Fibroblast of skin of right quadriceps (primary cell): ENCODE measurements around the gene TGM4.
"Not testable (repeated sequence)": the region's sequence is repeated elsewhere in the genome, so short reads cannot be mapped to it uniquely, and the experiment has no call there.

Source experiments
- DNase-seq: peaks from one replicate; pipeline ENCODE4 v3.0.0-alpha.2; 2013

TGM4 gene

DNA sequence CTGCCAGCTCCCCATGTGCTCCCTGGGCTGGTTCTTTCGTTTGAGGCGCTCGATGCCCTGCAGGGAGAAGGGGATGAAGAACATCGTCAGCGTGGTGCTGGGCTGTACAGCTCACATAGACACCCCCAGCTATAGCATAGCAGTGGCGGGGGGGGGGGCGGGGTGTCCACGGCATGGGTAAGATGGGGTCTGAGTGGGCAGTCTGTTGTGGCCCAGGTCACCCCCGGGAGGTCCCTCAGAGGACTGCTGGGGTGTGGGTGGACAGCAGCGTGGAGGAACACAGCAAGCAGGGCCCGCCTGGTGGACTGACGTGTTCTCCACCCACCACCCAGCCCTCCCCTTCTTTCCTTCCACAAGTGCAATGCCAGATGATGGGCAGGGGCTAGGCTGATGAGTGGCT lies 43.7 kb downstream of the TGM4 start:
- no peak for DNase-seq

DNA sequence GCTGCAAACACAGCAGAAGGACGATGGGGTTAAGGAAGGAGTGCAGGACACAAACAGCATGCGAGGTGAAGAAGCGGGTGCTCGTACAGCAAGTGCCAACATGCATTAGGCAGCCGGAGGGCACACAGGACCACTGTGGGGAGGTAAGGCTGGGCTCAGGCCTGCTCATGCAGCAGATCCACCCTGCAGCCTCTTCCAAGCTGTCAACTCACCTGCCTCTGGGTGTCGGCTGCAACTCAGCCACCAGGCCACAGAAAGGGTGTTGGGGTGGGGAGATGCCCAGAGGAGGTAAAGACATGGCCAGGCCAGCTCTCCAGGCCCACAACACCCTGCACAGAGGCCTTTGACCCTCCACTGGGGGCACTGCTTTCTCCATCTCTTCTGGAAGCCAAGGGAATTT lies 44.2 kb downstream of the TGM4 start:
- DNase-seq = no peak

DNA sequence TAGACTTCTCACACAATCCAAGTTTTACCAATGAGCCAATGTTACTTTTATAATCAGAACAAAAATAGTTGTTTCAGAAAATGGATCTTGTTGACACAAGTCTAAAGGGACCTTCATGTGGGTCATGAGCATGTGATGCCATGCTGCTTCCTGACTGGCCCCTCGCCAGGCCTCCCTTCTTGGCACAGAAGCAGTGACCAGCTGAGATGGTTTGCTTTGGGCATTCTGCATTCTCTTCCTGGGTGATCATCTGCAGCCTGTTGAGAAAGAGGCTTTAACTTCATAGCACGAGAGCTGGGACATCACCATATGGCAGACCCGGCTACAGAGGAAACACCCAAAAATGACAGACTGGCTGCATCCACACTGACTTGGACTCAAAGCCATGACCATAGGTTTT lies 45.7 kb downstream of the TGM4 start:
- DNase-seq = no peak

DNA sequence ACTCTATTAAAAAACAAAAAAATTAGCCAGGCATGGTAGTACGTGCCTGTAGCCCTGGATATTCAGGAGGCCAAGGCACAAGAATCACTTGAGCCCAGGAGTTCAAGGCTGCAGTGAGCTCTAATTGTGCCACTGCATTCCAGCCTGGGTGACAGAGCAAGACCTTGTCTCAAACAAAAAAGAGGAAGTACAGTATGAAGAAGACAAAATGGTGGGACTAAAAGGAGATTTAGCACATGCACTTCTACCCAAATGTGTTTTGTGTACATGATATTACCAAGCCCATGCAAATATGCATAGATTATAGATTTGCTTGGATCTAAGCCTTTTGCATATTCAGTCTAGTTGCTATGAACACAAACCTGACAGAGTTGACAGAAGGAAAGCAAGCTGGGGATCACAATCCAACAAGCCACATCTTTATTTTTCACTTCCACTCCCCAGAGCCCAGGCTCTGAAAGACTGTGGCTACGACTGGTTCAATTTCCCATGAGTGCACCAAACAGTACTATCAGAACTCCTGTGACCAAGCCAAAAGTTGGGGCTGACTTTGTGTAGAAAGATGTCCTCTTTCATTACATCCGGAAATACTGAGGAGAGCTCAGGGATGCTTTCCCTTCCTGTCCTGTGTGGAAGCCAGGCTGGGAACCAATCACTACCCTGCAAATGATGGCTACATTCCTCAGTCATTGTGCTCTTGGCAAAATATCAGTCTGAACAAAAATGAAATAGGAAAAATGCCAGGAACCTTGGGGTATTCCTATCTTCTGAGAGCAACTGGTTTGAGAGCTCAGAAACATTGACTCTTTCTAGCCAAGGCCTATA lies 49.4 kb downstream of the TGM4 start:
- peak; percentile 51 for DNase-seq

DNA sequence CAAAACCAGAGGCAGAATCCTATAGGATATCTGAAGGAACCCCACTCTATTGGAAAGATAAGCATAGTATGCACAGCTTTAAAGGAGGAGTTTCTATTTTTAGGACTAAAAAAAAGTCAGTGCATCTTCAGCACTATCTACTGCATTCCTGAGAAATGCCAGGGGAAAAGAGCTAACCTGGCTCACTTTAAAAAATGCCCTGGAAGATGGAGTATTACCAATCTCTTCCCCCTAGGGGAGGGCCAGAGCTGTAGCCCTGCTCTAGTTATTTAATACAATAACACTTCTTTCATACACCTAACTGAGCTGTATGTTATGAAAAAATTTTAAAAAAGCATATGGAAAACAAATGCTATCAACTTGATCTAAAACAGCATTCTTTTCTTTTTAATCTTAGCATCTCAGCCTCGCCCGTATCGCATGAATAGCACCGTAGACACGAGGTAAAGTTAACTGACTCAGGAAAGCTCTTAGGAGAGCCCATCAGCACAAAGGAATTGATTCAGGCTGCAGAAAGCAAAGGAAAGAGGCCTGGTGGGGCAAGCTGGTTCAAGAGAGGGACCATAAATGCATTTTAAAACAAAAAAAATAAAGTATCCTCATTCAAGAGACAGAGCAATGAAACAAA lies 50.2 kb downstream of the TGM4 start:
- no peak for DNase-seq

DNA sequence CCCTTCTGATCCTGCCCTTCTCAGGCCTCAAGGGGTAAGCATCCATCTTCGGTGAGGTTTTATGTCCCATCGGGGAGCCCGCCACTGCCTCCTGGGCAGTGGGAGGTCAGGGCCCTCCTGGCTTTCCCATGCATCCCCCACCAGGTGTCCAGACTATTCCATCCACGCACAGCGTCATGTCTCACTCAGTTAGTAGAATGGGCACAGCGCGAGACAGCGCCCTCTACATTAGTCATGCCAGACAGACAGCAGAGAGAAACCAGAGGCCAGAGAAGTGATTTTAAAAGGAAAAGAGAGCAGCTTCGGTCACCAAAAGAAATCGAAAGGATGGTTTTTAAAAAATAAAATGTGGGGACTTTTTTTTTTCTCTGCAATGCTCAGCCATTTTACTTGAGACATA lies 51.8 kb downstream of the TGM4 start:
- DNase-seq = no peak

DNA sequence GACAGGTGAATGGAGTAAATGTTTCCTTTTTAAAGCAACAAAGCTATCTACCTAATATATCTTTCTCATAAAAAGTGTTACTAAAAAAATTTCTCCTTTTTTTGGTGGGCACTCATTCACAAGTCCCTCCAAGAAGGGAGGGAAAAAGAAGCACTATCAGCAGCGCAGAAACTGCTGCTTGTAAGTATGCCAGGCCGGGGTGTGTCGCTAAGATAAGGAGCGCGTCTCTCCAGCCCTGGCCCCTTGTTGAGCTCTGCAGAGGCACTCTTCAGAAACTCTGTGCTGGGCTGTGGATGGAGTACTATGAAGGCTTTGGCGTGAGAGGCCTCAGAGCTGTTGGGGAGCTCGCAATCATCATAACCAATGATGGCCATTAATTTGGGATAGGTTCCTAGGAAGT lies 52.5 kb downstream of the TGM4 start:
- DNase-seq = no peak

DNA sequence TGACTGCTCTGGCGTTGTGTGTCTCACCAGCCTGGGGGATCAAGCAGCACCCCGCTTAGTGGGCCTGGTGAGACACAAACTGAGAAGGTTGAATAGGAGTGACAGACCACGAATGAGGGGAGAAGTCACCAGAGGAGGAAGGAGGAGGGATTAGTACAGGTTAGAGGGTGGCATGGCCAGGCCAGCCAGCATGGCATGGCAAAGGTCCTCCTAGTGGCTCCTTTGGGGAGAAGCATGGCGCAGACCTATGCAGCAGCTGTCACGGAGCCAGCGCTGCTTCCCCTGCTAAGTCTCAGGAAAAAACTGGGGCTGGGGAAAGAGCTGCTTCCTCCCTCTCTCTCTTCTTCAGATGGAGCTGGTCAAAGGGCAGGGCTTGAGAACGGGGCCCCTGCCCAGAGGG lies 53.0 kb downstream of the TGM4 start:
- DNase-seq = no peak

DNA sequence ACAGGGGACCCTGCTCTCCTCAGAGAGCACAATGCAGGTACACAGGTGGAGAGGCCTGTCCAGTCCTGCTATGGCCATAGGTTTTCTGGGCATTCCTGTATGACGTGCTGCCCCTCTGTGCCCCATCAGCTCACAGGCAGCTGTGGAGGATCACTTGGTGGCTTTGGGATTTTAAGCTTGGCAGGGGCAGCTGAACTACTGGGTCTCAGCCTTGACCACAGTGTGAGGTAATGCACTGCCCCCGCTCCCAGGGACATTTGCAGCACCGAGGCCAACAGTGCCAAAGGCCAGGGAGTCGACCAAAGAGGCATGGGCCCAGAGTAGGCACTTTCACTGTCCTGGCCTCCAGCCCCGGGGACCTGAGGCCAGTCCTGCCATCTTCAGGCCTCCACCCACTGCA lies 55.4 kb downstream of the TGM4 start:
- DNase-seq = no peak

DNA sequence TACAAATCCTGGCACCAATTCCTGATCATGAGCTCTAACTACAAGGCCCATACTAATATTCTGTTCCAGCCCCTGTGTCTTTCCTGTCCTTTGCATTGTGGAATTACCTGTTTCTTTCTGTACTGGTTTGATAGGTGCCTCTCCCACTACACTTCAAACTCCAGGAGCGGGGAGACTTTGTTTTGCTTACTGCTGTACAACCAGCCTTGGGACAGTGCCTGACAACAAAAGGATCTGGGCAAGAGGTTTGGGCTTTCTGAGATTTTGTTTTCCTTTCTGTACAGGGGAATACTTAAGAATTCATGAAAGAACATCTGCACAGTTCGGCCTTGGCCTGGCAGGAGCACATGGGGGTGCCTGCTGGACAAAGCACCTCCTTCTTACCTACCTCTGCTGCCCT lies 56.5 kb downstream of the TGM4 start:
- no peak for DNase-seq

DNA sequence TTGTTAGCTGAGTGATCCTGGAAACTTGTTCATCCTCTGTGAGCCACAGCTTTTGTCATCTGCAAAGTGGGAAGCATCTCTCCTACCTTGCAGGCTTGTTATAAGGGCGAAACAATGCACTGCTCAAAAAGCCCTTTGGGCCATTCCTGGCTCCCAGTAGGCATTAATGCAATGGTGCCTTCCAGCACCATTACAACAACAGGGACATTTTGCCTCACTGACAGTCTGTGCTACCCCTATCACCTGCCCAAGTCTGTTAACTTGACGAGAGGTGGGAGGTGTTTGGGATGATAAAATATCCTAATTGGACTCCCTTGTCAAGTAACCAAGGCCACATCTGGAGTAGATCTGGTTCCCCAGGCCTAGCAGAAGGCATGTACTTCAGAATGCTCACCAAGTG lies 57.4 kb downstream of the TGM4 start:
- DNase-seq = no peak

DNA sequence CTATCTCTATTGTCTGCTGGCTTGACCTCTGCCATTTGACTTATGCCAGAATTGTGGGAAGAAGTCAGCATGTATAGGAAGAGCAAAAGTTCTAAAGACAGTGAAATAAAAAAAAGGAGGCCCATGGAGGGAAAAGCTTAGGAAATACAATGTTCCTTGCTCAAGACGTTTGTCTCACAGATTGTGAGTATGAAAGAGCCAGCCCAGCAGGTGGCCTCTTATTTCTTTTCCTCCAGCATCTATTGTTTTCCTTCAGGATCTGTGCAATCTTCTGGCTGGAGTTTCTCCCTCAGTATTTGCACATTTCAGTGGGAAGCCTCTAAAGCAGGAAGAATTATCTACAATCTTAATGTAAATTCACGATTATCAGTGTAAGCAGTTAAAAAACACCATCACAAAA lies 57.9 kb downstream of the TGM4 start:
- DNase-seq = no peak

DNA sequence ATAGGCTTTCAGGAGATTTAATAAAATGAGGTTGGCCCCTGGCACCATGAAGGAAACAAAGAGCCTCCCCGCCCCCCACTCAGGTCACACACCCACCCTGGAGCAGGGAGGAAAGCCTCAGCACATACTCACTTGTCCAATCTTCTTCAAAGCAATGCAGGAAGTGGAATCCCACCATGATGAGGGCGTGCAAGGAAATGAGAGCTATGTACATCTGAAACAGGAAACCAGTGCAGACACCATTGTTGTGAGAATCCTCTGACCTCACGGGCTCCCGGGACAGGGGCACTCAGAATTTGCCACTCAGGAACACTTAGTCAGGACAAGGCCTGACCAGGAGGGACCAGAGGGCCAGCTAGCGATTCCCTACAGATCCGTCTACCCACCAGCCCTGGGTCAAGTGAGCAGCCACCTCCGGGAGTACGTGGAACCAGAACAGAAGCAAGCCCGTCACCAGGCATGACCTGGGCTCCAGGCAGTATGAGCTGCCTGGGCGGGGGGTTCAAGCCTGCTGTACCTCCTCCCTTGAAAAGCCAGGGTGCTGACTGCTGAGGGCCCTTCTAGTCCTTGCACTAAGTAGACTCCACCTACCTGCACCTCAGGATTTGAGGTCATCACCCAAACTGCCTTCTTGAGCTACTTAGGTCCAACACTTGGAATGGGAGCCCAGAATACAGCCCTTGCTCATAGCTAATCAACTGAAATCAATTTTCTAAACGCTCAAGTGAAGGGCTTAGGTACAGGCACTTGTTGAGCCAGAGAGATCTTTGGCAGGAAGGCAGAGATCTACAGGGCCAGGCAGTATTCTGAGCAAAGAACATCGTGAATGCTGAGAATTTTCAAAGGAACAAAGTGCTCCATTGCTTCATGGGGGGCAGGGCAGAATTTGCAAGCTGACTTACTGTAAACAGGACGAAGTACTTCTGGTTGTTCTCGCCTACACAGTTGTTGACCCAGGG lies 58.9 kb downstream of the TGM4 start:
- no peak for DNase-seq

DNA sequence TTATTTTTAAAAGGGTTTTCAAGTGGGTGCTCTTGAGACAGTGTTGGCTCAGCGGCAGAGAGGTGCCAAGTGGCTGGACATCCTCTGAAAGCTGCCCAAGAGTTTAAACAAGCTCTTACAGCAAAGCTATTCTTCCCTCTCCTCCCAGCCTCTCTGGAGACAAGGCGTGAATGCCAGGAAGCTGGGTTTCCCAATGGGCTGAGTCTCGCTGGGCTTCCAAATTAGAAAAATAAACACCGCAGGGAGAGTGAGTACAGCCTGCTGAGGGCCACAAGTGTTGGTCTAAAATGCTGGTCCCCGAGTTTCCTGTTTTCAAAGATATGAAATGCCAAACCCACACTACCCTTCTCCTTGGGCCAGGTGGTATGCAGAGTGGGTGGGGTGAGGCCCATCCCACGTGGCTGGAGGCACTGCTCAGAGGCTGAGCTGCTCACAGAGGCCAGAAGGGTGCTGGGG lies 65.2 kb downstream of the TGM4 start:
- no peak for DNase-seq

DNA sequence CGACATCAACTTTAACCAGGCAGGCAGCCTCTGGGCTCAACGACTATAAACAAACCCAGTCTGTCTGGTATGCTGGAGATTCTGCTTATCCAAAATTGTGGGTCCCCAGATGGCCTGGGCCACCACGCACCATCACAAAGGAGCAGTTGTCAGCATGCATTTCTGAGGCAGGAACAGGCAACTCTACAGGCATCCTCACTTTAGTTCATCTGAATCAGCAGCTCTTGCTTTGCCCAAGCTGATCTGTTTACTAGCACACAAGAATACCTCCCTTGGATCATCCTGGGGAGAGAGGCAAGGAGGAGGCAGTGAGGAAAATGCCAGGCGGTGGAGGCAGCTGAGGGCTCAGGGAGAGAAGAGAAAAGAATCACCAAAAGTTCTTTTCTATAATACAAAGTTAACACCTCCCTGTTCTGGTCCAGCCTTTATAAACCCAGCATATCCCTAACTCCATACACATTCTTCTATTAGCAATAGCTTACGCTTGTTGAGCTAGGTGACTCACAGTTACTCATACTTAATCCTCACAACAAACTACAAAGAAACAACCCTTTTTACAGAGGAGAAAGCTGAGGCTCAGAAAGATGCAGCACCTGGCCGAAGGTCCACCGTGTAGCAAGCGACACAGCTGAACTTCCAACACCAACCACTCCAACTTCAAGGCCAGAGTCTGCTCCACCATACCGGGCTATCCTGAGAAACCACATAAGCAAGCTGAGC lies 68.0 kb downstream of the TGM4 start:
- peak; percentile 41 for DNase-seq

DNA sequence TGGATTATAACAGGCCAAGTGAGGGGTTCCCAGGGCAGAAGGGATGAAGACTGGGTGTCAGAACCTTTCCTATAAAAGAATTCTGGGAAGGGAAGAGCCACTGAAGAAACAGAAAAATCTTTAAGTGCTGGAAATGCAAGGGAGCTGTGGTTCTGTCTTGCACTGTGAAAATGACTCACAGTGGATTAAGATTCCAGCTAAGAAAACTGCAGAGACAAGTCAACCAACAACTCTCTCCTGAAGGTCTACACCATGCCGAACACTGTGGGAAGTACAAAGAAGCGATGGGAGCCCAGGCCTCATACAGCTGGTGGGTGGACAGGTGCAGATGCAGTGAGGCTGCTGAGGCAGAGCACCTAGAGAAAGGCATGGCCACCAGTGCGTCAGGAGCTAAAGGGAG lies 73.8 kb downstream of the TGM4 start:
- no peak for DNase-seq

DNA sequence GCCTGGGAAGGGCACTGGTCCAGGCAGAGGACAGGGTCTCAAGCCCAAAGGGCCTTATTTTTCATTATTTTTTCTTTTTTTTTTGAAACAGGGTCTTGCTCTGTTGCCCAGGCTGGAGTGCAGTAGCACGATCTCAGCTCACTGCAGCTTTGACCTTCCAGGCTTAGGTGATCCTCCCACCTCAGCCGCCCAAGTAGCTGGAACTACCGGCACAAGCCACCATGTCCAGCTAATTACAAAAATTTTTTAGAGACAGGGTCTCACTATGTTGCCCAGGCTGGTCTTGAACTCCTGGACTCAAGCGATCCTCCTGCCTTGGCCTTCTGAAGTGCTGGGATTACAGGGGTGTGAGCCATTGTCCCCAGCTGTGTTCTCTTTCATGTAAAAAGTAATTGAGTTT lies 75.4 kb downstream of the TGM4 start:
- DNase-seq = not testable (repeated sequence)

DNA sequence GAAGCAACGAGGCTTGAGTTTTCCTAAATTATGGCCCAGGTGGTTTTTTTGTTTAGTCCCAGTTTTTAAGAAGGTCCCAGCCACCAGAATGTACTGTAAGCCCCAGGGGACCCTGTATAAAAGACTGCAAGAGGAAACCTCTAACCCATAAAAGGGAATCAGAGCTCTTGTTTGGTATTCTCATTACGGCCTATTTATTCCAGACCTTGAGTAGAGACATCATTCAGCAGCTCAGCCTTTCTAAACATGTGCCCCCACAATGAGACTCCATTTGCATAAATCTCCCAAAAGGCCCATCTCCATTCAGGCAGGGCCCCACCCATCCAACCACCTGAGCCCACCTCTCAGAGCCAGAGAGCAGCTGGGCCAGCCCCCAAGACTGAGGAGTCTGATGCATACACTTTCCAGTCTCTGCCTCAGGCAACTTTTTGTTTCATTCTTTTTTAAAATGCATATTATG lies 75.9 kb downstream of the TGM4 start:
- DNase-seq = no peak

DNA sequence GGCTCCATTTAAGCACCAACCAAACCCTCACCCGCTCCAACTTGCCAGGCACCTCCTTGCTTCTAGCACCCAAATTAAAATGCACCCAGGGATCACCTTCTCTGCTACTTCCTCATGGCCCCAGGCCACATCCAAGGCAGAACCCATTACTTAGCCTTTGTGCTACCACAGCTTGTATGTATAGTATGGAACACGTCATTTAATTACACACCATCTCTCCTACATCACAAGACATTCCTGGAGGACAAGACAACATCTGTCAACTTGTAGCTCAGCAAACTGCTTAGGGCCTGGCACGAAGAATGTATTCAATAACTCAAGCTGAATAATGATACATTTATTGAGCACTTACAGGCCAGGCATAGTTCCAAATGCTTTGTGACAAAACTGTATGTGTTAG lies 78.3 kb downstream of the TGM4 start:
- no peak for DNase-seq

DNA sequence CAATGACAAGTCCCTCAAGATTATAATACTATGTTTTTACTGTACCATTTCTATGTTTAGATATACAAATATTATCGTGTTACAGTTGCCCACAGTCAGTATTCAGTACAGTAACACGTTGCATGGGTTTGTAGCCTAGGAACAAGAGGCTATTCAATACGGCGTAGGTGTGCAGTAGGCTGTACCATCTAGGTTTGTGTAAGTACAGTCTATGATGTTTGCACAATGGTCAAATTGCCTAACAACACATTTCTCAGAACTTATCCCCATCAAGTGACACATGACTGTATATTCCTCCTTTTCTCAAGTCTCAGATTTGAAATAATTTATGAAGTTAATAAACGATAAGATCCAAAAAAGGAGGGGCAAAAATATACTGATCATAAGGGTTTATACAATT lies 79.9 kb downstream of the TGM4 start:
- DNase-seq = no peak

DNA sequence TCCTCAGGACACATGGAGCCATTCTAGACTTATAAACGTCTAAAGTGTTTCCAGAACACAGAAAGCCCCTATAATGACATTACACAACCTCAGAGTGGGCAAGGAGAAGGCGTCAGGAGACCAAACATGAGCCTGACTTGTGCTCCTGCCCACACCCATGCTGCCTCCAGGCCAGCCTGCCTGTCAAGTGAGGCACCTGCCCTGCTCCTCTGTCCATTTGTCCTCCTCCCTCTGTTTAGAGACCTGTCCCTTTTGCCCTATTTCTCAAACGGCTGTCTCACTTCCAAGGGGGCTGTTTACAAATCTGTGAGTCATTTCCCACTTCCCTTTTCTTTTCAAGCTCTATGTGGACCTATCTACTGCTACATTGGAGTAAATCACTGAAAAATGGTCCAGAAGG lies 80.6 kb downstream of the TGM4 start:
- DNase-seq = no peak

DNA sequence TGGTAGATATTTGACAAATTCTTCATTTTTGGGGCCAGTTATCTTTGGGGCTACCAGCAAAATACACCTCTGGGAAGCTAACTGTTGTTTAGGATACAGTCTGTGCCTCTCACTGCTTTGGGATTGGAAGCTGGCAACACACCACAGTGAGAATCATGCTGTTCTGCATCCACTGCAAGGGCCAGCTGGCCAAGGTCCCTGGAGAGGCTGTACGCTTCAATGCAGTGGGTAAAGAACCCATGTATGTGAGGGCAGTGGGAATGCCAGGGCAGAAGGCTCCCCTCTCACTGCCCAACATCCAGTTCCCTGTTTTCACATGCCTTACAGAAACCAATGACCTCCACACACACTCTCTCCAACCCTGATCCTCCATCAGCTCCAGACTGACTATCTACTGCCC lies 81.5 kb downstream of the TGM4 start:
- DNase-seq = no peak

DNA sequence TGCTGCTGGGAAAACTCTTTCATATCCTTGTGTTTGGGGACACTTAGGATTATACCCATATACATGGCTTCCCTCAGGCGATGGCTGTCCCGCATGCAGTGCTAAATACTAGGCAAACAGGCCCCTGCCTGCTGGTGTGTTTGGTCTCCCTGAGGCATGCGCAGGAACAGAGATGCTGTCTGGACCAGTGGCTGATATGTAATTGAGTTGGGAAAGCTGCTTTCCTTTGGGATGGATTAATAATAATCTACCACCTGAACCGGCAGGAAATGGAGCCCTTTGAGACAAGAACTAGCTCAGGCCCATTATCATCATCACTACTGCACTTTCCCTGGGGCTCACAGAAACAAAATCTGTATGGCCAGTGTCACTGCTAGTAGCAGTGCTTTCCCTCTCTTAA lies 83.6 kb downstream of the TGM4 start:
- DNase-seq = no peak
